ENCODE results near the gene BCL10.

BCL10 gene

DNA sequence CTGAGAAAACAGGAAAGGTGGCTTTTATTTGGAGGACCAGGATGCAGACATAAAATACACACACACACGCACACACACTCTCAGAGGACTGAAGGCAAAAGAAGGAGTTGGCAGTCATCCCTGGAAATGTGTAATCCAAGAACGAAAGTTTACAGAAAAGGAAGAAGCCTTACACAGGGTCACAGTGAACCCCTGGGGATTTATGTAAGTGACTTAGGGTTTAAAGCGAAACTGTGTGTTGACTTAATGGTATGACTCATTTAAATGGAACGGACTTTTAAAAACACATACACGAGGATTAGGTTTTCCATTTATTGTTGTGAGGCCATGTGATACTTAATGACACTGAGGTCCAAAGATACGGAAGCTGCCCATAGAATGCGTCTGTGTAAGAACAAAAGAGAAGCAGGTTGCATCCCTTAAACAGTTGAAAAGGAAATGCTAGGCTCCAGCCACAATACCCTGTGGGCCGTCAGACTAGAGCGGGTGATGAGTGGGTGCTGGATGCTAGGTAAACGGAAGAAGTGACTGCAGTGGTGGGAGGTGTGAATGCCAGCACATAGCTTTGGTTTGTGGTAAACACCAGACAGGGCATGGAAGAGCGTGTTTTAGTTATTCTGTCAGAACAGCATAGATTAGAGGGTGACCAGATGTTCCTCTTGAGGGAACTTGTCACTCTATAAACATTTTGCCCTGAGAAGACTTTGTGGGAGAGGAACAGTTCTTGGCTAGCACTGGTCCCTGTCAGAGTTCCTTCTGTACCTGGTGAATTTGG is 21.6 kb upstream of the BCL10 start:
- DNase-seq (ENCODE audit: low read depth), result peak; percentile 67

DNA sequence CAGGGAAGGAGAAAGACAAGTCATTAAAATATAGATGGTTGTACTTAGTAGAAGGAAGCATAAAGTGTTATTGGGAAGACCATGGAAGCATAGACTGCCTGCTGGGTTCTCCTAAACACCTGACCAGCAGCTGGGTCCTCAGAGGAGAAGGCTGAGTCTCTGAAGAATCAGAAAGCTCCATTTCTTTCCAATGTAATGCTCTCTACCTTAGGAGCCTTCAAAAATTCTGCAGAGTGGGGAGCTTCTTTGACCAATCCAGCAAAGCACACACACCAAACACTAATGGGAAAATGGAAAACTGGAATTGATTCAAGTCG is 21.1 kb upstream of the BCL10 start:
- no peak for DNase-seq (ENCODE audit: low read depth)

DNA sequence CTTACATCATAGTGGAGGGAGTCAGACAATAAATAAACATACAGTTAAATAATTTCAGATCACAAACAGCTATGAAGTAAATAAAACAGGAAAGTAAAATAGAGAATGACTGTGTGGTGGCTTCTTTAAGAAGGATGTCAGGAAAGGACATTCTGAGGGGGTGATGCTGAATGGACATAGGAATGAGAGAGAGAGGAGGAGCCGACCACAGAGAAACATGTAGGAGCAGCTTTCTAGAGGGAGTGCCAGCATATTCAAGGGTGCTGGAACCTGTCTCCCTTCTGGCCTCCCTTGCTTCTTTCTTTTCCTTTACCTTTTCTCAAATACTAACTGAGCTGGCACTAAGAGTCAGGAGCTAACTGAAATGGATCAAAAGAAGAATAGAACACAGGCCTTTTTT is 20.5 kb upstream of the BCL10 start:
- no peak for DNase-seq (ENCODE audit: low read depth)

DNA sequence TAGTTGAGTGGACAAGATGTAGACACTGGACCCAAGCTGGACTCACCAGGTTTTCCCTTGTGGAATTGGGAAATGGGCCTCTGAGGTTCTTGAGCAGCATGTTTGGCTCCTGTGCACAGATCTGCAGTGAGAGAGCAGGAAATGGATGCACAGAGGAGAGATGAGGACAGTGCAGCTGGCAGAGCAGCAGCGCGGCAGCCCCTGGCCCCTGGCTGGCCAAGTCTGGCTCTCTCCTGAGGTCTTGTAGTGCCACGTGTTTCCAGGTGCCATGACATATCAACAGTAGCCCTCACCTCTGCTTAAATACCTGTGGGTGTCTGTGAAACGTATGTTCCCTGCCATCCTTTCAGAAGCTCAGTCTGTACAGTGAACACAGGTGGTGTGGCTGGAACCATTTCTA is 19.2 kb upstream of the BCL10 start:
- no peak for DNase-seq (ENCODE audit: low read depth)

DNA sequence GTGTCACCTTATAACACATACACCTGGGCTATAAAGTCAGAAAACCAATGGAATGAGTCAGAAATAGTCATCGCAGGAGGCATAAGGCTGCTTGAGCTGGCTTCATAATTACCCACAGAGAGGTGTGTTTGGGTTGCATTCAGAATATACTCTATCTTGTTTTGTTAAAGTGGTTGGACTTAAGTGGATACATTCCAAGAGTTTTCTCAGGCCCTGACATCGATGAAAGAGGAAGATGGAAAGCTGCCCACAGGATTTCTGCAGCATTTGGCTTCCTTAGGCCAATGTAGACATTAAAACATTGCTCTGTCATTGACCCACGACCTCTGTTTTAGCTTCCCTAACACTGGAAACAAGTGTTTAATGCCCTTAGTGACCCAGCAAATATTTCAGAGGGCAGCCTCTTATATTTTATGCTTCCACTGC is 18.6 kb upstream of the BCL10 start:
- no peak for DNase-seq (ENCODE audit: low read depth)

DNA sequence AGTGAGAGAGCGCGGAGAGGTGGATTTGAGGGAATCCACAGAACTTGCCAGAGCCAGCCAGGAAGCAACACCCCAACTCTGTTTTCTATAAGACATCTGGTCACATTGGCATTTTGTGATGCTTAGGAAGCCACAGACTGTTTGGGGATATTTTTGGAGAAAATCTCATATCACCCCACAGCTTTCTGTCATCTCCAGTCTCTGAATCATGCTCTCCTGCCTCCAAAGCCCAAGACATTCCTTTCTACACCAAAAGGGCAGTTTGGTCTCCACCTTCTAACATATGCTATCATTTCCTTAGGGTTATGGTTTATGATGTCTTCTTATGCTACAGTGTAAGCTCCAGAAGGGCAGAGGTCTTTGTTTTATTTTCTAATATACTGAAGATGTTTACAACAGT is 14.4 kb upstream of the BCL10 start:
- no peak for DNase-seq (ENCODE audit: low read depth)

DNA sequence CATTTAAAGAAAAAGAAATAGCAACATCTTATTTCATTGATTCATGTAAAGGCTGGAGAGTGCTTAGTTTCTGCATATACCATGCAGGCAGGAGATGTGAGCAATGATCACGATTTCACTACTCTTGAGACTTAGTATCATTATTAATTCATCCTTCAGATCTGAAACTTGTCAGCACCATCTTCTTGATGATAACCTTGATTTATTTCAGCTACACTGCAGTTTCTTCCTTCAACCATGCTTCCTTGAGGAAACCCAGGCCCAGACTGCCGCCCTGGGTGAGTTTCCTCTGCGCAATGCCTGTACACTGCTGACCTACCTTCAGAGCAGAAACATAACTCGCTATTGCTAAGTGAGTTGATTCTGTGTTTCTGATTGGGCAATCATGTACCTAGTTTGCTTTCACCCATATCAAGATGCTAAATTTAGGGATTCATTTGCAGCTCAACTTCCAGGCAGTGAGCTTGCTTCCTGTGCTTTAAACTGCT is 13.5 kb upstream of the BCL10 start:
- DNase-seq (ENCODE audit: low read depth), result no peak

DNA sequence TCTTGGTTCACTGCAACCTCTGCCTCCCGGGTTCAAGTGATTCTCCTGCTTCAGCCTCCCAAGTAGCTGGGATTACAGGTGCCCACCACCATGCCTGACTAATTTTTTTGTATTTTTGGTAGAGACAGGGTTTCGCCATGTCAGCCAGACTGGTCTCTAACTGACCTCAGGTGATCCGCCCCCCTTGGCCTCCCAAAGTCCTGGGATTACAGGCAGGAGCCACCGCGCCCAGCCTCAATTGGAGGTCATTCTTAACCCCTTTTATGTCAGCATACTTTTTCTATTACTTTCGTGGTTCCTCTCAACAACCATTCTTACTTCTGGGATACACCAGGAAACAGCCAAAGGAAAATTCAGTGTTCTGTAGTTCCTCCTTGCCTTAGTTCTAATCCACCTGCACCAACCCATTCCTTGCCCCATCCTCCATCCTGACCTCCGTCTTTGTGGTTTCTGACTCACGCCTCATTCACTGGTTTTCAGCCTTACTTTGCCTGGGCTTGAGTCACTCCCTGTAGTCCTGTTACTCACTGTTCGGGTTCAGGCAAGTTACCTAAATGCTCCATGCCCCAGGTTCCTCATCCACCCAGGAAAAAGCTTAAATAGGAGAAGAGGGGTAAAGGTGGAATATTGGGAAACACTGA is 12.9 kb upstream of the BCL10 start:
- DNase-seq (ENCODE audit: low read depth), result no peak

DNA sequence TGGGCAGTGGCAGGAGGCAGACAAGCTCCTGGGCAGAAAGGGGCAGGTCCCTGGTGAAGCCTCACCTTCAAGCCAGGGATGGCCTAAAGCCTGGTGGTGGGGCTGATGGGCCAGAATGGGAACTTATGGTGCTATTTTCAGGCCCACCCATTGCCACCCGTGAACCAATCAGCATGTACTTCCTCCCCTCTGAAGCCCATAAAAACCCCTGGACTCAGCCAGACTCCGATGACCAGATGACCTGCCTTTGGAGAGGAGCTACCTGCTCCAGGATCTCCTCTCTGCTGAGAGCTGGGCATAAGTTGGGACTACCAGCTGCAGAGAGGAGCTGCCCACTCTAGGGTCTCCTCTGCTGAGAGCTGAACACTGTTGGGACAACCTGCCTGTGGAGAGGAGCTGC is 7.8 kb upstream of the BCL10 start:
- DNase-seq (ENCODE audit: low read depth), result no peak

DNA sequence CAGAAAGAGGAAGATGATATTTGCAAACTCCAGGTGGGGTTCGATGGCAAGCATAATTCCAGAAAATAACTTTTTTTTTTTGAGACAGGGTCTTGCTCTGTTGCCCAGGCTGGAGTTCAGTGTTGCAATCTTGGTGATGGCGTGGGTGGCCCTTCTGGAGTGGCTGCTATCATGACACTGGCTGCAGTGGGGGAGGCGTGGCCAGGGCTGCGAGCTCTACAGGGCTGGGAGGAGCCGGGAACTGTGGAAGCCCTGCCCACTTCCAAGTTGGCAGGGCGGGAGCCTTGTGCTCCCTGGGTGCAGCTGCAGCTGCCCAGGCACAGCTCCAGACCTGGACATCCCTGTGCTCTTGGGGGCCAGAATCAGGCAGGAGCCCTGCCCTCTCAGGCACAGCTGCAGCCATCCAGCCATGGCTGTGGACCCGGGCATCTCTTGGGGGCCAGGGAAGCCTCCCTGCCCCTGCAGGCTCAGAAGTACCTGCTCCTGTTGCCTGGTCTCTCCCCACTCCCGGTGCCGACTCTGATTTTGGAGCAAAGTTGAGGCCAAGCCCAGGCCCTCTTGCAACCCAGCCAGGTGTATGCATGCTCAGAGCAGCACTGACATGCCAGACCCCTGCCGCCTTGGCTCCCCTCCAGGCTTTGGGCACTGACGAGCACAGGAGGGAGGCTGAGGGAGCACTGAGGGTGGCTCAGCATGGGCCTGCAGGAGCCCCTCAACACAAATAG is 7.2 kb upstream of the BCL10 start:
- no peak for DNase-seq (ENCODE audit: low read depth)

DNA sequence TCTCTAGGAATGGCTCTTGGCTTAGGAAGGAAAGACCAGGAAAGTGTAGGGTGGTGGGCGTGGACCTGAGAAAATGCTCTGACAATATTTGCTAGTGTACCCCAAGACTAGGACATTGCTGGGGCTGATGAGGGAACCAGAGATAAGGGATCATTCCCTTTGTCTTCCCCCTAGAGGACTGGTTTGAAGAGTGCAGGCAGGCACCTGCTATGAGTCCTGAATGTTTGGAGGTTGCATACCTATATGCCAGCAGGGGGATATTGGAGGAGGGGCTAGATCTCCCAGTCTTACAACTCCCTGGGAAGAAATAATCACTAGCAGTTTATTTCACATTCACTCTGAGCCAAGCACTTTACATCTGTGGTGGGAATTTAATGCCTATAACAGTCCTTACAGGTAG is 6.0 kb upstream of the BCL10 start:
- DNase-seq (ENCODE audit: low read depth), result no peak

DNA sequence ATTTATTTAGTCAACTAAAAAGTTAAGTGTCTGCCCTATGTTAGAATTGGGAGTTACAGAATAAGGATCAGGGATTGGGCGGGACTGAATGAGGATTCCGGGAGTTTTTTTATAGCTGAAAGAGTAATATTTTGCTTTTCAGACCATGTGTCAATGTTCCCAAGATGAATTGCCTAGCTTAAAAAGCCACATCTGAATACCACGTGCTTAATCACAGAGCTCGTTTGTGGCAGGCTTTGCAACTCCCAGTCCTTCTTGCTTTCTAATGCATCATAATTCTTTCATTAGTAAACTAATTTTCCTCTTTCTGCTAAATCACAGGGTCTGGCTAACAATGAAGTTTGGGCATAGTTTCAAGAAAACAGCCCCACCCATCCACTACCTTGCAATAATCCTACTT is 4.2 kb upstream of the BCL10 start:
- no peak for DNase-seq (ENCODE audit: low read depth)

DNA sequence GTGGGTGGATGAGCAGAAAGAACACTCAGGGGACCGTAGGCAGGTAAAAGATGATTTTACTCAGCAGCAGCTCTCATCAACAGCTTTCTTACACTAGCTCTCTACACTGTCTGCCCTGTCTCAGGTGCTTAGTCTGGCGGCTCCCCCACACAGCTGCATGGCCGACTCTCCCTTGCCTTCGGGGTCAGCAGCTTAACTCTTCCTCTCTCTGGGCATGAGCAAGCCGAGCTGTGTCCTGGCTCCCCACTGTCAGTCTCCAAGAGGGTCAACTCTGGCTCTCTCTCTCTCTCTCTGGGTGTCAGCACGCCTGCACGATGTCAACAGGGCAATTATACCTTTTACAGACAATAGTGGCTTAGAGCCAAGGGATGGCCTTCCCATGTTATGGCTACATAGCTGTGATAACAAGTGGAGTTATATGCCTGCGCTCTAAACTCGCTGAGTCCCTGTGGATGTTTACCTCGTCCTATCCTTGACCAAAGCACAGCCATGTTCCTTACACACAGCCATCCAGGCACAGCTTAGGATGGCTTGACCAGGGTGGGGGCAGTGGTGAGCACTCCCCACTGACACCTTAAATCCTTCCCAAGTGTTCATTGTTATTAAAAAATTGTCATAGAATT is 3.1 kb upstream of the BCL10 start:
- no peak for DNase-seq (ENCODE audit: low read depth)

DNA sequence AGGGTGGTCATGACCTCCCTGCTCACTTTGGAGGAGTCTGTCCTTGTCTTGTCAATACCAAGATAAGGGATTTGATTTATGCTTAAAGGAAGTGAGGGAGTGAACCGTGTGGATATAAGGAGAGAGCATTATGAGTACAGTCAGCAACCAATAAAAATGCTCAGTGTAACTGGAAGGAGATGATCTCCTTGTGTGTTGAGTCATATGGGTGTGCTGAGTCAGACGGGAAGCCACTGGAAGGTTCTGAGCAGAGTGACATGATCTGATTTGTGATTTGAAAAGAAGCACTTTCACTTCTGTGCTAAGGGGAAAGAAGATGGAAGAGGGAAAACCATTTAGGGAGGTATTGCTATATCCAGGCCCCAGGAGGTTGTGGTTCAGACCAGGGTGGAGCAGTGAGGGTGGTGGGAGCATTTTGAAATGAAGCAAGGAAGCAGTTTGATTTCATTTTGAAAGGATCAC is 2.5 kb upstream of the BCL10 start:
- DNase-seq (ENCODE audit: low read depth), result peak; percentile 32

DNA sequence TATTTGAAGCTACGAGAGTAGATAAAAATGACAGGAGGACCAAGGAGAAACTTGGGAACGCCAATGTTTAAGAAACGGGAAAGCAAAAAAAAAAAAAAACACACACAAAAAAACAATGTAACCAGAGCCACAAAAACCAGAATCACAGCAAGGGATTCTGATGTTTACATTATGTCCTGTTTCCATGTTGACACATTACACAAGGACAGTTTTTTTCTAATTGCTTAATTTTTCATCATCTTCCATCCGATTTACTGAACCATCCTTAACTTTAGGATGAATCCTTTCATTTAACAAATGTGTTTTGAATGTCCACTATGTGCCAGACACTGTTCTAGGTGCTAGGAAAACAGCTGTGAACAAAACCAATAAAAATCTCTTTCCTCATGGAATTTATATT is 1.4 kb upstream of the BCL10 start:
- no peak for DNase-seq (ENCODE audit: low read depth)

DNA sequence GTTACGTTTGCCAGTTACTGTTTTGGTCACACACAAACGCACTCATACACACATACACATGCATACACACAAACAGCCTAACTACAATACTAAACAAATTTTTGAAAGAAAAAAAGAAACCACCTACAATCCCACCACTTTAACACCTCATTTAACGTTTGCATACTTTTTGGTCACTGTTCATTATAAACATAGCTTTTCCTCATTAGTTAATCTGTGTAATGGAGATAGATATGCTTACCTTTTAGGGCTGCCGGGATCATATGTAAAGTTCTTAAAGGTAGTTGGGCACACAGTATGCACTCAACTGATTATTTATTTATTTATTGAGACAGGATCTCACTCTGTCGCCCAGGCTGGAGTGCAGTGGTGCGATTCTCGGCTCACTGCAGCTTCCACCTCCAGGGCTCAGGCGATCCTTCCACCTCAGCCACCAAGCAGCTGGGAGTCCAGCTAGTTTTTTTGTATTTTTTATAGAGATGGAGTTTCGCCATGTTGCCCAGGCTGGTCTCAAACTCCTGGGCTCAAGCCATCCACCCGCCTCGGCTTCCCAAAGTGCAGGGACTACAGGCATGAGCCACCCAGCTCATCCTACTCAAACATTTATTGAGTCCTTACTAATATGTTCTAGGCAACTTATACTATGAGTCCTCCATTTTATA is 677 bp upstream of the BCL10 start:
- no peak for DNase-seq (ENCODE audit: low read depth)

DNA sequence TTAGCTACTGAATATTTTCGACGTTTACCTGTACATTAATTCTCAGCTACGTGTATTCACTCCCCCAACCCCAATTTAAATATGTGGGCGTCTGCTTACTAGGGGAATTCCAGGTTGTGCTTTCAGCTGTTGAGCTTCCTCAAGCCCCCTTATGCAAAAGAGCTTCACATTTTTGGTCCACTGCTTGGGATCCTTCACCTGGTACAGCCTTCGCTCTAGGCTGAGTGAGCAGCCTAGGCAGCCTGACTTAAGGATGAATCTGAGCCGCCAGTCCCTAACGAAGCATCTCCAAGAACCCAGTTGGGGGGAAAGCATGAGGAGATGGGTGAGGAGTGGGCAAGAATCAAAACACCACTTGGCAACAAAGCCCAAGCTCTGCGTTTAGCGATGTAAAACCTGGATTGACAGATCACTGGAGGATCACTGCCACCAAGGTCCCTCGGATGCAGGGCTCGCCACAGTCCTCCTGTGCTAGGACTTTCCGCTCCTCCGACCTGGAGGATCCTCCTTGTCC is 674 bp downstream of the BCL10 start:
- DNase-seq (ENCODE audit: low read depth), result no peak

DNA sequence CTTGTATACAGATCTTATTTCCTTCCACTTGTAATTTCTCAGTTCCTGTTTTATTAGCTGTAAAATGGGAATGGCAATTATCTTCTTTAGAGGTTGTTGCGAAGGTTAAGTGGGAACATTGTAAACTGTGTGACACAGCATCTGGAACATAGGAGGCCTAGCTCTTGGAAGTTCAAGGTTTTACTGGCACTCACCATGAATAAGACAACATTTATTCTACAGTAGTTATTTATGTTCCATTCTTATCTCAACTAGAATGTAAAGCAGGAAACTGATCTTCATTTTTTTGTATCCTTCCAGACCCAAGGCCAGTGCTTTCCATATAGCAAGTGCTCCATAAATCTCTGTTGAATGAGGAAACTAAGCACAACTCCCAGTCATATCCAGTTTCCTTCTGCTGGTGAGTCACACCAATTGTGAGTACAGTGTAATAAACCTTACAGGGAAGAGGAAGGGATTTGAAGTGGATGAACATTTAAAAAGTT is 1.4 kb downstream of the BCL10 start:
- DNase-seq (ENCODE audit: low read depth), result no peak

DNA sequence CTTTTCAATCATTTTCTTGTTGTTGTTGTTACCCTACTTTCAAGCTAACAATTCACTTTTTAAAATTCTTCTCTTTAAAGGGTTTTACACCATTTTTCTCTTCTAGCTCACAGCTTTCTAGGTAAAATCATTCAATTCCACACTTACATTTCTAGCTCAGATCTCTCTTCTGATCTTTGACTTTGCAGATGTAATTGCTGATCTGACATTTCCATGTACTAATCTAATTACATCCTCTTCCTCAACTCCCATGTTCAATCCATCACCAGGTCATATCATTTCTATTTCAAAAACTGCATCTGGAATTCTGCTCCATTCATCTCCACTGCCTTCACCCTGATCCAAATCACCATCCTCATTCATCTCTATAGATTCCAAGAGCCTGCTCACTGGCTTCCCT is 3.0 kb downstream of the BCL10 start:
- DNase-seq (ENCODE audit: low read depth), result no peak

DNA sequence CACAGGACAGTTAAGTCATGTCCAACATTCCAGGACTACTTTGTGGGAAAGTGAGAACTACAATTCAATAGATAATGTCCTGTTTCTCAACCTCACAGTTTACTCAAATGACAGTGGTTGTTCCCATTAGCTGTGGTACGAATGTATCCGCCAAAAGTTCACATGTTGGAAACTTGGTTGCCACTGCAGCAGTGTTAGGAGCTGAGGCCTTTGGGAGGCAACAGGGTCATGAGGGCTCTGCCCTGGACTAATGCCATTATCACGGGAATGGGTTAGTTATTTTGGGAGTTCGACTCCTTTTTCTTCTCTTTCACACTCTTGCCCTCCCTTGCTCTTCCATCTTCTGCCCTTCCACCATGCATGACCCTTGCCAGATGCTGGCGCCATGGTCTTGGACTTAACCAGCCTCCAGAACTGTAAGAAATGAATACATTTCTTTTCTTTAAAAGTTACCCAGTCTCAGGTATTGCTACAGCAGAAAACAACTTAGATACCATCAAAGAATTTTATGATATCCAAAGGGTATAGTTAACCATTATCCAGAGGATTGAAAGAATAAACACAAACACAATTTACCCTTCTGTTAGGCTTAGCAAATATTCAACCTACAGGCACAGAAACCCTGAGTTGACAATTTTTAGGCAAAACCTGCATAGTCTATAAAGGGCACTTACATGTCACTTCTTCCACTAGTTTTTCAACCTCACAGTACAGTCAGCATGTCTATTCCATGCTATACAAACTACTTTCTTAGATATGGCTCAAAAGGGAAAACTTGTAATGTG is 7.4 kb downstream of the BCL10 start:
- DNase-seq (ENCODE audit: low read depth), result no peak

DNA sequence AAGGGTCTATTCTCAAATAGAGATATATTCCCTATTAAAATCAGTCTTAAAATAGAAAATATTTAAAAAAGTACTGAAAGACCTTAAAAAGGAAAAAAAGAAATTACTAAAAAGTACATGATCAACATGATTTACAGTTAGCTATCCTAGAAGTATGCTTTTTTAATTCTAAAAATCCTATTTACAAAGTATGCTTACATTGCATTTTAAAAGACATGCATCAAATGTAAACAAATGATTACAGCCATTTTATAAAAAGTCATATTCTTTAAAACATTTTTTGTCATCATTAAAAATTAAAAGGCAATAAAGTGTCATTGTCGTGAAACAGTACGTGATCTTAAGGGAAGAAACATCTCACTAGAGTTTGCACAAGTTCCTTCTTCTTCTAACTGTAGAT is 9.1 kb downstream of the BCL10 start:
- DNase-seq (ENCODE audit: low read depth), result no peak

Measured in activated T-helper 9 cell treated with anti-CD3 and anti-CD28 coated beads, Interleukin-2, amount 50 U/mL, for 16 hours (primary cell).